H1 (cell line): ENCODE data around the gene DCAF4L1. TPM values are rescaled to one million over a fixed set of nuclear protein-coding genes. Genes with fewer than 3 reads are reported as not detected.

Experiments
- CTCF ChIA-PET: fragments of 300-600 bp; sonication (Branson Sonifier 250); formaldehyde crosslinking; loops from one replicate; lab custom pipeline; 2021; ENCODE audit not compliant: partially characterized antibody; lab: Charles Lee
- POLR2A ChIA-PET: fragments of 300-600 bp; sonication (Branson Sonifier 250); formaldehyde crosslinking; loops from one replicate; lab custom pipeline; 2021; ENCODE audit warnings: inconsistent platforms; ENCODE audit not compliant: partially characterized antibody; lab: Charles Lee
- DNase-seq, 2 experiments: peaks; one replicate each; pipeline versions ENCODE4 v3.0.0 to v3.0.0-alpha.2; 2010 to 2022; ENCODE audit warnings: low spot score in 2 of 2, low read depth in 1 of 2, mixed read lengths in 1 of 2
- FAIRE-seq: peaks from 2 replicates; lab custom pipeline; 2011; peaks lifted over from hg19 to GRCh38; lab: Jason Lieb, UNC
- H2AFZ ChIP-seq: 2 replicates; pipeline ENCODE4 v1.8.1; 2012; ENCODE audit warnings: low read length, inconsistent platforms
- H2AK5ac ChIP-seq: 2 replicates; pipeline ENCODE4 v1.6.1; 2013; ENCODE audit warnings: low read depth, low read length
- H2BK120ac ChIP-seq: replicated peaks from 2 replicates; pipeline ENCODE3; 2013; ENCODE audit warnings: low read depth, low read length, inconsistent platforms
- H2BK12ac ChIP-seq: 2 replicates; pipeline ENCODE4 v1.6.1; 2013; ENCODE audit warnings: low read depth, low read length
- H2BK15ac ChIP-seq: 2 replicates; pipeline ENCODE4 v1.6.1; 2013; ENCODE audit warnings: low read length
- H2BK20ac ChIP-seq: 2 replicates; pipeline ENCODE4 v1.6.1; 2013; ENCODE audit warnings: low read length
- H2BK5ac ChIP-seq: 2 replicates; pipeline ENCODE4 v1.6.1; 2013; ENCODE audit warnings: low read depth, low read length
- H3K14ac ChIP-seq: 2 replicates; pipeline ENCODE4 v1.6.1; 2013; ENCODE audit warnings: inconsistent platforms; ENCODE audit not compliant: insufficient read length
- H3K18ac ChIP-seq: 2 replicates; pipeline ENCODE4 v1.6.1; 2013; ENCODE audit warnings: low read length; ENCODE audit errors: extremely low read depth
- H3K23ac ChIP-seq: 2 replicates; pipeline ENCODE4 v1.6.1; 2013; ENCODE audit warnings: inconsistent platforms; ENCODE audit not compliant: insufficient read length
- H3K23me2 ChIP-seq: 2 replicates; pipeline ENCODE4 v1.6.1; 2013; ENCODE audit warnings: low read depth, low read length
- H3K27ac ChIP-seq: 2 replicates; pipeline ENCODE4 v1.6.1; 2011; ENCODE audit warnings: low read depth, low read length, inconsistent platforms
- H3K27me3 ChIP-seq, 4 experiments: replicated peaks in 1 of 4; 1 replicate in 1 of 4; 2 replicates in 3 of 4; pipeline versions ENCODE4 v1.6.1 to v1.8.1; 2011 to 2013; ENCODE audit warnings: low read length in 3 of 4, mild to moderate bottlenecking in 3 of 4, inconsistent platforms in 2 of 4, mixed read lengths in 2 of 4, moderate library complexity in 1 of 4; ENCODE audit not compliant: control insufficient read depth in 3 of 4, insufficient read depth in 3 of 4; ENCODE audit errors: extremely low read depth in 1 of 4
- H3K36me3 ChIP-seq, 4 experiments: 2 replicates each; pipeline versions ENCODE4 v1.6.1 to v1.8.1; 2011 to 2013; ENCODE audit warnings: mild to moderate bottlenecking in 4 of 4, low read length in 3 of 4, moderate library complexity in 2 of 4, control low read depth in 1 of 4, inconsistent platforms in 1 of 4; ENCODE audit not compliant: insufficient read depth in 4 of 4, control insufficient read depth in 2 of 4
- H3K4ac ChIP-seq: replicated peaks from 2 replicates; pipeline ENCODE3; 2013; ENCODE audit warnings: low read length, low read depth, mixed read lengths, inconsistent platforms; ENCODE audit not compliant: insufficient read length
- H3K4me1 ChIP-seq, 4 experiments: replicated peaks in 1 of 4; 1 replicate in 1 of 4; 2 replicates in 3 of 4; pipeline versions ENCODE4 v1.6.1 to v1.8.1; 2011 to 2013; ENCODE audit warnings: low read length in 3 of 4, inconsistent platforms in 2 of 4, mixed read lengths in 1 of 4; ENCODE audit not compliant: insufficient read depth in 4 of 4, control insufficient read depth in 3 of 4
- H3K4me2 ChIP-seq, 2 experiments: 2 replicates each; pipeline versions ENCODE4 v1.6.1 to v1.8.1; 2011 to 2013; ENCODE audit warnings: low read depth in 2 of 2, low read length in 2 of 2, control low read depth in 1 of 2, inconsistent platforms in 1 of 2, mild to moderate bottlenecking in 1 of 2; ENCODE audit not compliant: insufficient read depth in 1 of 2
- H3K4me3 ChIP-seq, 4 experiments: fragments of 200-600, 300-600 bp in 1 of 4; sonication (generic), shearing (Covaris generic), sonication (Bioruptor Twin) in 1 of 4; 2 replicates each; pipeline versions ENCODE4 v1.5.1 to v1.8.1; 2011 to 2016; ENCODE audit warnings: low read length in 4 of 4, low read depth in 3 of 4, control low read depth in 2 of 4, inconsistent platforms in 2 of 4, mild to moderate bottlenecking in 2 of 4, mixed read lengths in 1 of 4, moderate library complexity in 1 of 4; ENCODE audit not compliant: insufficient read depth in 2 of 4; ENCODE audit errors: extremely low read depth in 1 of 4
- H3K56ac ChIP-seq: replicated peaks from 2 replicates; pipeline ENCODE3; 2013; ENCODE audit warnings: low read depth, mild to moderate bottlenecking, mixed read lengths, low read length, inconsistent platforms; ENCODE audit not compliant: insufficient read length
- H3K79me1 ChIP-seq: 2 replicates; pipeline ENCODE4 v1.6.1; 2013; ENCODE audit warnings: low read depth, low read length, control low read depth
- H3K79me2 ChIP-seq, 2 experiments: 2 replicates each; pipeline versions ENCODE4 v1.6.1 to v1.8.1; 2012 to 2013; ENCODE audit warnings: low read length in 2 of 2, mild to moderate bottlenecking in 2 of 2, inconsistent platforms in 1 of 2; ENCODE audit not compliant: insufficient read depth in 2 of 2, control insufficient read depth in 1 of 2
- H3K9ac ChIP-seq, 4 experiments: replicated peaks in 1 of 4; 1 replicate in 1 of 4; 2 replicates in 3 of 4; pipeline versions ENCODE4 v1.6.1 to v1.8.1; 2011 to 2013; ENCODE audit warnings: low read depth in 3 of 4, low read length in 3 of 4, control low read depth in 2 of 4, mild to moderate bottlenecking in 2 of 4, moderate library complexity in 2 of 4, inconsistent platforms in 1 of 4; ENCODE audit errors: extremely low read depth in 1 of 4
- H3K9me3 ChIP-seq, 2 experiments: 2 replicates each; pipeline versions ENCODE4 v1.6.1 to v1.8.1; 2012 to 2013; ENCODE audit warnings: mild to moderate bottlenecking in 2 of 2, moderate library complexity in 2 of 2, control low read depth in 1 of 2, inconsistent platforms in 1 of 2, low read depth in 1 of 2, low read length in 1 of 2, mixed read lengths in 1 of 2; ENCODE audit not compliant: insufficient read depth in 2 of 2
- H4K20me1 ChIP-seq, 2 experiments: replicated peaks in 1 of 2; 2 replicates each; pipeline versions ENCODE3 to v1.8.1; 2011 to 2013; ENCODE audit warnings: inconsistent platforms in 2 of 2, low read length in 2 of 2, mild to moderate bottlenecking in 1 of 2; ENCODE audit not compliant: insufficient read depth in 2 of 2, control insufficient read depth in 1 of 2
- H4K5ac ChIP-seq: 2 replicates; pipeline ENCODE4 v1.6.1; 2013; ENCODE audit warnings: low read length, low read depth, mixed read lengths, inconsistent platforms; ENCODE audit not compliant: insufficient read length
- H4K8ac ChIP-seq: 2 replicates; pipeline ENCODE4 v1.8.0; 2013; ENCODE audit warnings: mild to moderate bottlenecking, moderate library complexity, low read length, inconsistent platforms; ENCODE audit not compliant: insufficient read depth; ENCODE audit errors: extremely low read depth
- H4K91ac ChIP-seq: replicated peaks from 2 replicates; pipeline ENCODE3; 2013; ENCODE audit warnings: low read length, mixed read lengths, inconsistent platforms; ENCODE audit not compliant: insufficient read length
- ATF2 ChIP-seq: IDR thresholded peaks from 2 replicates; pipeline ENCODE4 v1.6.1; 2012; ENCODE audit warnings: low read length, inconsistent platforms
- CTBP2 ChIP-seq: IDR thresholded peaks from 2 replicates; pipeline ENCODE4 v1.7.0; 2011; ENCODE audit warnings: borderline replicate concordance, mild to moderate bottlenecking, moderate library complexity, mixed read lengths, low read length; ENCODE audit not compliant: insufficient read depth, insufficient read length
- HDAC2 ChIP-seq, 2 experiments: fragments of 300-600 bp in 1 of 2; sonication (generic) in 1 of 2; IDR thresholded peaks; 2 replicates each; pipeline ENCODE4 v1.6.1; 2011 to 2012; ENCODE audit warnings: low read depth in 2 of 2, low read length in 2 of 2, mild to moderate bottlenecking in 2 of 2, moderate library complexity in 2 of 2, borderline replicate concordance in 1 of 2, inconsistent platforms in 1 of 2
- RAD21 ChIP-seq, 2 experiments: IDR thresholded peaks in 1 of 2; conservative IDR thresholded peaks in 1 of 2; 2 replicates each; pipeline ENCODE4 v1.6.1; 2011; ENCODE audit warnings: low read depth in 2 of 2, low read length in 2 of 2, improper control_type of control experiment in 1 of 2, inconsistent platforms in 1 of 2, mild to moderate bottlenecking in 1 of 2, moderate library complexity in 1 of 2
- YY1 ChIP-seq: IDR thresholded peaks from 2 replicates; pipeline ENCODE4 v1.6.1; 2011; ENCODE audit warnings: low read depth, mild to moderate bottlenecking, low read length
- ZNF274 ChIP-seq: IDR thresholded peaks from 2 replicates; pipeline ENCODE4 v1.7.0; 2012; ENCODE audit warnings: low read length, borderline replicate concordance; ENCODE audit errors: extremely low read depth
- WGBS, 2 experiments: shearing (Covaris generic) in 1 of 2; methylation state at CpG; one replicate each; pipeline versions ENCODE4 v1.1.6 to v1.1.7; 2013 to 2015; ENCODE audit warnings: low lambda C conversion rate in 2 of 2, mixed read lengths in 2 of 2, inconsistent platforms in 1 of 2, low coverage in 1 of 2, missing lambda C conversion rate in 1 of 2; ENCODE audit not compliant: insufficient replicate concordance in 2 of 2, insufficient coverage in 1 of 2, insufficient read length in 1 of 2; ENCODE audit errors: extremely low coverage in 1 of 2, missing lambda C conversion rate in 1 of 2; 5-methylcytosine and 5-hydroxymethylcytosine counted together
- polyA plus RNA-seq, 7 experiments: library from polyadenylated mRNA; depleted of rRNA in 3 of 7; stranded (reverse) in 5 of 7; unstranded in 2 of 7; fragments of >200 nt in 5 of 7; fragments of 200-250 nt in 2 of 7; gene quantifications; 1 replicate in 5 of 7; 2 replicates in 1 of 7; 4 replicates in 1 of 7; pipeline versions ENCODE4 v1.2.1 to v1.2.3, GENCODE V29; 2011 to 2013; ENCODE audit warnings: missing spikeins in 2 of 7, mixed read lengths in 2 of 7
- total RNA-seq: library from RNA; stranded (reverse); fragmentation: NEBNext Ultra II Directional; extraction: Animal tissue kit (Norgen Biotek cat#: 25700); gene quantifications from 2 replicates; pipeline ENCODE4 v1.2.1, GENCODE V29; 2021

Gene DCAF4L1
- total and polyA plus RNA-seq, 2 of the 8 experiments (the other 6 are each of a cell fraction or from before 2014, with no cell fraction given) = 0.06 to 0.15 TPM

- no peak overlapping the region for H2AK5ac ChIP-seq
- no peaks in the 10 kb centered on the region for H3K27me3 ChIP-seq
- no peak overlapping the region for H3K27ac ChIP-seq
- H2BK120ac ChIP-seq = no peak overlapping the region
- peaks cover 6 to 27% of the 10 kb centered on the region in 2 experiments for H3K79me2 ChIP-seq
- DNase-seq (no peak), FAIRE-seq (no peak)
- H3K18ac ChIP-seq = no peak overlapping the region
- no peak overlapping the region for H4K8ac ChIP-seq
- H3K4ac ChIP-seq = no peak overlapping the region
- no peaks in the 10 kb centered on the region for H3K9me3 ChIP-seq
- H3K9ac ChIP-seq = no peak overlapping the region
- H2AFZ ChIP-seq = no peak overlapping the region
- 0 out of 8 replicates have a peak, but pooled peaks cover 0 to 6% (median 0%) of the 10 kb centered on the region in 4 experiments for H3K36me3 ChIP-seq
- H4K5ac ChIP-seq = no peak overlapping the region
- no peak overlapping the region for H3K4me3 ChIP-seq
- CTCF ChIA-PET = no interaction called here
- no peak overlapping the region for H3K23ac ChIP-seq
- peaks cover 4% of the 10 kb centered on the region; the same call in 1 of the 2 replicates for H3K79me1 ChIP-seq
- no peak overlapping the region for H2BK20ac ChIP-seq
- H3K23me2 ChIP-seq = peaks cover 4% of the 10 kb centered on the region; the same call in 1 of the 2 replicates
- H4K20me1 ChIP-seq = no peaks in the 10 kb centered on the region
- H2BK12ac ChIP-seq = no peak overlapping the region
- POLR2A ChIA-PET = no interaction called here
- TF ChIP-seq RAD21 (IDR thresholded peaks at IDR 0.05 in 1 of 2, conservative IDR thresholded peaks at IDR 0.05 in 1 of 2; ENCODE audit: low read depth in 2 of 2, low read length in 2 of 2) (no peak), ZNF274 (no peak), YY1 (no peak), ATF2 (no peak), CTBP2 (no peak), HDAC2 (IDR thresholded peaks at IDR 0.05; ENCODE audit: borderline replicate concordance in 1 of 2, low read depth in 2 of 2, low read length in 2 of 2) (no peak)
- H3K56ac ChIP-seq = no peak overlapping the region
- peaks cover 0 to 6% (median 2%) of the 10 kb centered on the region in 4 experiments; a peak in 3 of 7 replicates for H3K4me1 ChIP-seq
- H3K14ac ChIP-seq = no peak overlapping the region
- H3K4me2 ChIP-seq = no peak overlapping the region
- H2BK15ac ChIP-seq = no peak overlapping the region
- no peak overlapping the region for H4K91ac ChIP-seq
- no peak overlapping the region for H2BK5ac ChIP-seq
- WGBS, 2 experiments = 83% methylated on average over 3 of the region's 3 CpGs; no CpG with 5 or more reads in 1 of the 2 experiments
Observed at GRCh38 chr4:41932988-41933387, 48.6 kb upstream of the DCAF4L1 start.
